Psoas muscle (tissue), 8 donors: ENCODE data around the gene CACNG1. TPM values are rescaled to one million over a fixed set of nuclear protein-coding genes. Genes with fewer than 3 reads are reported as not detected.

ENCODE experiments used
- ATAC-seq, 4 donors: fragments of 200-7000 bp; cut with Tn5 transposase; one replicate each; pipeline ENCODE4 v1.9.1; 2020; ENCODE audit warnings: moderate library complexity in 3 of 4, mild to moderate bottlenecking in 2 of 4
- DNase-seq, 2 donors: peaks; one replicate each; pipeline ENCODE4 v3.0.0-alpha.2; 2020
- H3K27ac ChIP-seq: fragments of 200-600 bp; one replicate; pipeline ENCODE4 v1.8.0; 2022
- H3K27me3 ChIP-seq, 3 donors: fragments of 200-600 bp in 1 of 3; one replicate each; pipeline versions ENCODE4 v1.6.1 to v1.8.0; 2013 to 2022; ENCODE audit warnings: low read length in 2 of 3, mild to moderate bottlenecking in 2 of 3, moderate library complexity in 1 of 3; ENCODE audit not compliant: insufficient read depth in 3 of 3
- H3K36me3 ChIP-seq, 2 donors: fragments of 200-600 bp in 1 of 2; one replicate each; pipeline versions ENCODE4 v1.6.1 to v1.8.0; 2013 to 2022; ENCODE audit warnings: low read depth in 1 of 2, mild to moderate bottlenecking in 1 of 2, moderate library complexity in 1 of 2; ENCODE audit not compliant: insufficient read depth in 1 of 2
- H3K4me1 ChIP-seq: fragments of 200-600 bp; one replicate; pipeline ENCODE4 v1.8.0; 2022
- H3K4me3 ChIP-seq: fragments of 200-600 bp; one replicate; pipeline ENCODE4 v1.8.0; 2022; ENCODE audit warnings: mild to moderate bottlenecking
- H3K9me3 ChIP-seq: fragments of 200-600 bp; one replicate; pipeline ENCODE4 v1.8.0; 2022
- WGBS, 3 donors: extraction: QIAGEN DNeasy Blood & Tissue Kit; methylation state at CpG; one replicate each; pipeline versions ENCODE4 v1.1.6 to v1.1.7; 2013; 5-methylcytosine and 5-hydroxymethylcytosine counted together
- intact Hi-C, 2 donors: fragments of 100-400 bp; cut with DNase I; formaldehyde crosslinking; loops; one replicate each; pipeline versions ENCODE4 v1.11.0 to v1.14.2; 2022
- polyA plus RNA-seq, 3 donors: library from polyadenylated mRNA; stranded (reverse); fragments of 200-250 nt; gene quantifications; one replicate each; pipeline ENCODE4 v1.2.3, GENCODE V29; 2013
- total RNA-seq, 4 donors: library from RNA; stranded (reverse); fragmentation: NEBNext Ultra II Directional in 2 of 4; extraction: Animal tissue kit (Norgen Biotek cat#: 25700) in 2 of 4; gene quantifications; one replicate each; pipeline versions ENCODE4 v1.2.1 to v1.2.4, GENCODE V29; 2021 to 2023
- TF ChIP-seq, protein P1 (sequence below): fragments of 200-600 bp; IDR thresholded peaks from one replicate; pipeline ENCODE4 v1.8.0; 2022; ENCODE audit warnings: antibody characterized with exemption
- donor health status: healthy with polysubstance abuse.
- donor health status: DM: no; HTN: no; CAD: no; lungs with moderate emphysema.
- donor health status: Bipolar disorder and iron deficiency.
- donor health status: healthy.
- donor health status: DM: yes; HTN: yes; CAD: no.
- donor health status: DM: no; HTN: no; CAD: no.
- donor health status: DM: no; HTN: no; CAD: no.
- donor health status: DM: yes; HTN: yes; CAD: no.

Gene CACNG1
- total and polyA plus RNA-seq, 7 donors = 20.3 to 312 (median 72.5) TPM

DNA sequence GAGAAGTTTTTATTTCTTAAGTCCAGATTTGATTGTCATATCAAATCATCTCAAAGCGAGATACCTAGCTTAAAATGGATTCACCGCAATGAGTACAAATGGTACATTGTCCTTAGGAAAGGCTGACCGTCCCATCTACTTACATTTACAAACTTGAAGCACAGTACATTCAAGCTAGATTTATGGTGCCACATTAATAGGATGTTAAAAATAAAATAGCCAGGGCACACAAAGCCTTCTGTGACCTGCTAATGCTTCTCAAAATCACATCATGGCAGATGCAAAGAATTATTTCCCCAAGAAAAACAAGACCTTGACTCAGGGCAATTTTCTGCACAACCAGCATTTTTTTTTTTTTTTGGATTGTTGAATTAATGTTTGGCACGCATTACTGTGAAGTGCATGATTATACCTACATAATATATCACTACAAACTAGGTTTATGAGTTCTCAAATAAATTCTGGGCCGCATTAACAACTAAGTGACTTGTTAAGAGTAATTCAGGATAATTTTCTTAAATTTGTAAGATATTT is 25.3 kb downstream of the CACNG1 start:
- ATAC-seq (peak in 2 of 4 donors; percentile 54 to 66), DNase-seq (no peak)
- TF ChIP-seq, protein P1, sequence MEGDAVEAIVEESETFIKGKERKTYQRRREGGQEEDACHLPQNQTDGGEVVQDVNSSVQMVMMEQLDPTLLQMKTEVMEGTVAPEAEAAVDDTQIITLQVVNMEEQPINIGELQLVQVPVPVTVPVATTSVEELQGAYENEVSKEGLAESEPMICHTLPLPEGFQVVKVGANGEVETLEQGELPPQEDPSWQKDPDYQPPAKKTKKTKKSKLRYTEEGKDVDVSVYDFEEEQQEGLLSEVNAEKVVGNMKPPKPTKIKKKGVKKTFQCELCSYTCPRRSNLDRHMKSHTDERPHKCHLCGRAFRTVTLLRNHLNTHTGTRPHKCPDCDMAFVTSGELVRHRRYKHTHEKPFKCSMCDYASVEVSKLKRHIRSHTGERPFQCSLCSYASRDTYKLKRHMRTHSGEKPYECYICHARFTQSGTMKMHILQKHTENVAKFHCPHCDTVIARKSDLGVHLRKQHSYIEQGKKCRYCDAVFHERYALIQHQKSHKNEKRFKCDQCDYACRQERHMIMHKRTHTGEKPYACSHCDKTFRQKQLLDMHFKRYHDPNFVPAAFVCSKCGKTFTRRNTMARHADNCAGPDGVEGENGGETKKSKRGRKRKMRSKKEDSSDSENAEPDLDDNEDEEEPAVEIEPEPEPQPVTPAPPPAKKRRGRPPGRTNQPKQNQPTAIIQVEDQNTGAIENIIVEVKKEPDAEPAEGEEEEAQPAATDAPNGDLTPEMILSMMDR = no peak
- Histone ChIP-seq H3K27me3 (no peaks in the 10 kb centered on the region), H3K9me3 (no peaks in the 10 kb centered on the region), H3K4me3 (no peak overlapping the region), H3K36me3 (peaks cover 0 to 7% of the 10 kb centered on the region in 2 donors), H3K4me1 (peaks cover 8% of the 10 kb centered on the region), H3K27ac (no peak overlapping the region)
- 46 to 60% (median 51%) methylated on average over 5 of the region's 5 CpGs for WGBS, 3 donors
- intact Hi-C loops = no loop called here

DNA sequence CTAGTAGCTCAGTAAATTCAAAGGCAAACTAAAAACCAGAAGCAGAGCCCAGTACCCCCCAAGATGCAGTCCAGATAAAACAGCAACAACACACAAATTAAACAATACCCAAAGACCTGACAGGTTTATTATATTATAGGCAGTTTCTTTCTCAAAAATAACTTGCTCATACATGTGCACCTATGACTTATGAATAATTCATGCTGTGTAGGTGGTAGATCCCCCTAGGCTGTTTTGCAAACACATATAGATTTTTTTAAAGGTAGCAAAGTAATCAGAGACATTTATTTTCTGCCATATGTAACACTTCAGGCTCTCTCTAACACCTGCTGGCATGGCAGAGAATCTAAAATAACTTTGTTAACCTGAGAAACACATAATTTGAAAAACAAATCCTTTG is 27.2 kb downstream of the CACNG1 start:
- Histone ChIP-seq H3K36me3 (peaks cover 0 to under 1% of the 10 kb centered on the region in 2 donors), H3K9me3 (no peaks in the 10 kb centered on the region), H3K4me3 (no peak overlapping the region), H3K4me1 (peaks cover 12% of the 10 kb centered on the region), H3K27me3 (no peaks in the 10 kb centered on the region), H3K27ac (no peak overlapping the region)
- no peak for ATAC-seq
- no peak for DNase-seq
- intact Hi-C loops = no loop called here
- TF ChIP-seq, protein P1 = no peak

DNA sequence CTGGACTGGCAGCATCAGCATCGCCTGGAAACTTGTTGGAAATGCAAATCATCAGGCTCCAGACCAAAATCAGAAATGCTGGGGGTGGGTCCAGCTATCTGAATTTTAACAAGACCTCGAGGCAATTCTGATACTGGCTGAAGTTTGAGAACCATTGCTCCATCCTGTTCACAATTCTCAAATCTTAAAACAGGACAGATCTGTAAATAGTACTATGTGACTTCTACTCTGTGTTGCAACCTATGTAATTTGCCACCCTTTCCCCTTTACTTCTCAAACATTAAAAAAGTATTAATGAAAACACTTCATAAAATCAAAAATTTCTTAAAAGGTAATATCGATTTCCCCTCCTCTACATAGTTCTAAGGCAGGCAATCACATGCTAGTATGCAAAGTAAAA is 28.5 kb downstream of the CACNG1 start:
- 89 to 92% (median 91%) methylated on average over 3 of the region's 3 CpGs for WGBS, 3 donors
- ATAC-seq = no peak

DNA sequence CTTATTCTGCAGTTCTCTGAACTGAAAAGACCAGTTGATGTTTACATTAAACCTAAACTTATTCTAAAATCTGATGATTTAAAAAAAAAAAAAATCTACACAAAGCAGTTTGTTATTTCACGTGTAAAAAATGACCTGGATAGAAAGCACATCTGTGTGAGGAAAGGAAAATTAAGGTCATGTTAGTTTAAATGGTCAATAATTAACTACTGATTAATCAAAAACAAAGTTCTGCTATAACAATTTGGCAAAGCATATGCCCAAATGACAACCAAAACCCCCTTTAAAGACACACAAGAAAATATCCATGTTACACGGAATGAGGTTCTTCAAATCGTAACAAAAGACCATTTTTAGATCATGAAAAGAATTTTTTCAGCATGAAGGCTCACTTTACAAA is 30.4 kb downstream of the CACNG1 start:
- Histone ChIP-seq H3K9me3 (no peaks in the 10 kb centered on the region), H3K4me3 (no peak overlapping the region), H3K27me3 (no peaks in the 10 kb centered on the region), H3K4me1 (peaks cover 10% of the 10 kb centered on the region), H3K27ac (no peak overlapping the region), H3K36me3 (peaks cover 0 to 8% of the 10 kb centered on the region in 2 donors)
- TF ChIP-seq, protein P1 = no peak
- 78 to 91% (median 85%) methylated on average over 3 of the region's 3 CpGs for WGBS, 3 donors
- intact Hi-C loops = no loop called here
- DNase-seq = no peak
- ATAC-seq = no peak

More for the DNA sequence above, 28.5 kb downstream of the CACNG1 start:
- H3K4me1 ChIP-seq = peaks cover 18% of the 10 kb centered on the region
- H3K9me3 ChIP-seq = no peaks in the 10 kb centered on the region
- H3K4me3 ChIP-seq = no peak overlapping the region
- no peak for DNase-seq
- no peak overlapping the region for H3K27ac ChIP-seq
- no peaks in the 10 kb centered on the region for H3K36me3 ChIP-seq
- no peaks in the 10 kb centered on the region for H3K27me3 ChIP-seq
- intact Hi-C loops = no loop called here
- TF ChIP-seq, protein P1 = no peak

DNA sequence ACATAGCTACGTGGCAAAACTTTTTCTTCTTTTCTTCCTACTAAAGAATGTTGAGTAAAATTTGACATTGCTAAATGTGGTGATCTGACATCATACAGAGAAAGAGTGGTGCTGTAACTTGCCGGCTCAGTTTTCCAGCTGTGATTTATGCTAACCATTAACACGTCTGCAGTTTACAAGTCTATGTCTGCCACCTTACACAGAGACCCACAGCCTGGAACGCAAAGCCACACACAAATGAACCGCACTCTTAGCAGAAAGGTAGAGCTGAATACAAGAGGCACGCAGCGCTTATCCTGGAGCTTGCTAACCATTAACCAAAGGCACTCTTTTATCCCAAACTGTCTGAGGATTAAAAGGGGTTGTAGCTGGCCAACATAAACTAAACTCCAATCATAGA is 31.9 kb downstream of the CACNG1 start:
- intact Hi-C loops = no loop called here
- Histone ChIP-seq H3K27me3 (no peaks in the 10 kb centered on the region), H3K27ac (no peak overlapping the region), H3K4me3 (no peak overlapping the region), H3K9me3 (no peaks in the 10 kb centered on the region), H3K36me3 (peaks cover 0 to 8% of the 10 kb centered on the region in 2 donors), H3K4me1 (peaks cover 20% of the 10 kb centered on the region)
- DNase-seq = no peak
- 36 to 59% (median 44%) methylated on average over 7 of the region's 7 CpGs for WGBS, 3 donors
- ATAC-seq = peak; percentile 75 to 91 (median 83)
- TF ChIP-seq, protein P1 = no peak
